Ovary (tissue), 9 donors: ENCODE data around the gene SLC4A2. TPM values are rescaled to one million over a fixed set of nuclear protein-coding genes. Genes with fewer than 3 reads are reported as not detected.

Source experiments
- DNase-seq, 5 donors: peaks; one replicate each; pipeline ENCODE4 v3.0.0-alpha.2; 2019 to 2020
- H3K27ac ChIP-seq, 2 donors: fragments of 200-600 bp; one replicate each; pipeline versions ENCODE4 v1.5.1 to v1.8.0; 2019 to 2022
- H3K27me3 ChIP-seq: fragments of 200-600 bp; one replicate; pipeline ENCODE4 v1.8.0; 2022
- H3K36me3 ChIP-seq: fragments of 200-600 bp; sonication (generic); one replicate; pipeline ENCODE4 v1.5.1; 2019
- H3K4me1 ChIP-seq: one replicate; pipeline ENCODE4 v1.8.1; 2013; ENCODE audit warnings: mild to moderate bottlenecking, moderate library complexity; ENCODE audit not compliant: insufficient read depth
- H3K4me3 ChIP-seq: fragments of 200-600 bp; sonication (generic); one replicate; pipeline ENCODE4 v1.5.1; 2017
- H3K9me3 ChIP-seq, 2 donors: fragments of 200-600 bp in 1 of 2; sonication (generic) in 1 of 2; one replicate each; pipeline versions ENCODE4 v1.5.1 to v1.8.1; 2013 to 2019; ENCODE audit warnings: mild to moderate bottlenecking in 1 of 2, moderate library complexity in 1 of 2
- EP300 ChIP-seq: sonication (generic); formaldehyde crosslinking; IDR thresholded peaks from one replicate; pipeline ENCODE4 v1.6.1; 2017; ENCODE audit warnings: antibody characterized with exemption
- POLR2A ChIP-seq: fragments of 450-650 bp; IDR thresholded peaks from one replicate; pipeline ENCODE4 v1.6.1; 2017; ENCODE audit warnings: antibody characterized with exemption, mild to moderate bottlenecking, moderate library complexity
- WGBS, 3 donors: extraction: QIAGEN DNeasy Blood & Tissue Kit in 1 of 3; methylation state at CpG; one replicate each; pipeline versions ENCODE4 v1.1.5 to v1.1.7; 2013 to 2017; 5-methylcytosine and 5-hydroxymethylcytosine counted together
- intact Hi-C, 4 donors: fragments of 100-400 bp; cut with DNase I; formaldehyde crosslinking; loops; one replicate each; pipeline versions ENCODE4 v1.11.0 to v1.15.1; 2022 to 2023
- polyA plus RNA-seq, 2 donors: library from polyadenylated mRNA; stranded (reverse); fragments of 200-250 nt in 1 of 2; fragments of 350-450 nt in 1 of 2; fragmentation: Illumina TruSeq in 1 of 2; extraction: RNeasy Lipid Tissue Mini Kit (QIAGEN cat#74804) in 1 of 2; gene quantifications; one replicate each; pipeline ENCODE4 v1.2.3, GENCODE V29; 2013 to 2014
- total RNA-seq, 7 donors: library from RNA; depleted of rRNA in 2 of 7; stranded (reverse); fragments of >200 nt in 2 of 7; fragmentation: NEBNext Ultra II Directional in 3 of 7; extraction: Animal tissue kit (Norgen Biotek cat#: 25700) in 3 of 7; gene quantifications; one replicate each; pipeline versions ENCODE4 v1.1.0 to v1.2.4, GENCODE V29; 2016 to 2023
- TF ChIP-seq, protein P1 (sequence below), 3 donors: fragments of 450-650 bp in 2 of 3; fragments of 200-600 bp in 1 of 3; IDR thresholded peaks; one replicate each; pipeline versions ENCODE4 v1.5.1 to v1.8.0; 2016 to 2022; ENCODE audit warnings: antibody characterized with exemption in 3 of 3, mild to moderate bottlenecking in 1 of 3
- donor health status: DM: no; HTN: no; CAD: no; lungs with moderate emphysema.
- donor health status: DM: no; HTN: no; CAD: no.
- donor health status: Bipolar disorder and iron deficiency.
- donor health status: DM: yes; HTN: yes; CAD: no.
- donor health status: DM: no; HTN: no; CAD: no.
- donor health status: DM: yes; HTN: yes; CAD: no.

Gene SLC4A2
- total and polyA plus RNA-seq, 9 donors = 10.5 to 127 (median 94.3) TPM

DNA sequence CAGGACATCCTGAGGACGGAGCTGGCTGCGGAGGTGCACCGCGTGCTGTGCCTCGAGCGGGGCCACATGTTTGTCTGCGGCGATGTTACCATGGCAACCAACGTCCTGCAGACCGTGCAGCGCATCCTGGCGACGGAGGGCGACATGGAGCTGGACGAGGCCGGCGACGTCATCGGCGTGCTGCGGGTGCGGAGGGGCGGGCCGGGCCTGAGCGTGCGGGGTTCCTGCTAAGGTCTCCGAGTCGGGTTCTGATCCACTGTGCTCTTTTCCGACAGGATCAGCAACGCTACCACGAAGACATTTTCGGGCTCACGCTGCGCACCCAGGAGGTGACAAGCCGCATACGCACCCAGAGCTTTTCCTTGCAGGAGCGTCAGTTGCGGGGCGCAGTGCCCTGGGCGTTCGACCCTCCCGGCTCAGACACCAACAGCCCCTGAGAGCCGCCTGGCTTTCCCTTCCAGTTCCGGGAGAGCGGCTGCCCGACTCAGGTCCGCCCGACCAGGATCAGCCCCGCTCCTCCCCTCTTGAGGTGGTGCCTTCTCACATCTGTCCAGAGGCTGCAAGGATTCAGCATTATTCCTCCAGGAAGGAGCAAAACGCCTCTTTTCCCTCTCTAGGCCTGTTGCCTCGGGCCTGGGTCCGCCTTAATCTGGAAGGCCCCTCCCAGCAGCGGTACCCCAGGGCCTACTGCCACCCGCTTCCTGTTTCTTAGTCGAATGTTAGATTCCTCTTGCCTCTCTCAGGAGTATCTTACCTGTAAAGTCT, 45.5 kb upstream of the SLC4A2 start:
- Histone ChIP-seq H3K4me3 (no peak overlapping the region), H3K27ac (no peak overlapping the region), H3K9me3 (no peaks in the 10 kb centered on the region), H3K4me1 (peaks cover 6% of the 10 kb centered on the region), H3K36me3 (no peaks in the 10 kb centered on the region), H3K27me3 (no peaks in the 10 kb centered on the region)
- TF ChIP-seq, protein P1, sequence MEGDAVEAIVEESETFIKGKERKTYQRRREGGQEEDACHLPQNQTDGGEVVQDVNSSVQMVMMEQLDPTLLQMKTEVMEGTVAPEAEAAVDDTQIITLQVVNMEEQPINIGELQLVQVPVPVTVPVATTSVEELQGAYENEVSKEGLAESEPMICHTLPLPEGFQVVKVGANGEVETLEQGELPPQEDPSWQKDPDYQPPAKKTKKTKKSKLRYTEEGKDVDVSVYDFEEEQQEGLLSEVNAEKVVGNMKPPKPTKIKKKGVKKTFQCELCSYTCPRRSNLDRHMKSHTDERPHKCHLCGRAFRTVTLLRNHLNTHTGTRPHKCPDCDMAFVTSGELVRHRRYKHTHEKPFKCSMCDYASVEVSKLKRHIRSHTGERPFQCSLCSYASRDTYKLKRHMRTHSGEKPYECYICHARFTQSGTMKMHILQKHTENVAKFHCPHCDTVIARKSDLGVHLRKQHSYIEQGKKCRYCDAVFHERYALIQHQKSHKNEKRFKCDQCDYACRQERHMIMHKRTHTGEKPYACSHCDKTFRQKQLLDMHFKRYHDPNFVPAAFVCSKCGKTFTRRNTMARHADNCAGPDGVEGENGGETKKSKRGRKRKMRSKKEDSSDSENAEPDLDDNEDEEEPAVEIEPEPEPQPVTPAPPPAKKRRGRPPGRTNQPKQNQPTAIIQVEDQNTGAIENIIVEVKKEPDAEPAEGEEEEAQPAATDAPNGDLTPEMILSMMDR (IDR thresholded peaks at IDR 0.05) = no peak
- TF ChIP-seq EP300 (no peak), POLR2A (no peak)
- 35 to 51% (median 48%) methylated on average over 54 to 55 of the region's 55 CpGs for WGBS, 3 donors
- intact Hi-C loops = loop anchor here in 3 of 4 donors (5.0 to 10.0 kb wide), 2 partner anchors 101 to 117 kb away; no protein-coding TSS in a partner anchor
- DNase-seq = peak in 1 of 5 donors; percentile 44

- peaks cover 6% of the 10 kb centered on the region for H3K4me1 ChIP-seq
- no peaks in the 10 kb centered on the region for H3K27me3 ChIP-seq
- no peak overlapping the region for H3K27ac ChIP-seq
- no peak overlapping the region for H3K4me3 ChIP-seq
- H3K36me3 ChIP-seq = no peaks in the 10 kb centered on the region
- TF ChIP-seq POLR2A (no peak), EP300 (no peak)
- TF ChIP-seq, protein P1 (IDR thresholded peaks at IDR 0.05) = no peak
- H3K9me3 ChIP-seq = no peaks in the 10 kb centered on the region
- no peak for DNase-seq
- intact Hi-C loops = loop anchor here in 3 of 4 donors (5.0 to 10.0 kb wide), 3 partner anchors 53 to 118 kb away; no protein-coding TSS in a partner anchor
- WGBS, 3 donors = 69 to 71% (median 71%) methylated on average over 8 of the region's 8 CpGs
These were observed 44.4 kb upstream of the SLC4A2 start for GRCh38 chr7:151014950-151015349.

GRCh38 chr7:151015967-151016366, 43.4 kb upstream of the SLC4A2 start:
- WGBS, 3 donors = 70 to 85% (median 79%) methylated on average over 5 of the region's 5 CpGs
- Histone ChIP-seq H3K27ac (no peak overlapping the region), H3K4me3 (no peak overlapping the region), H3K9me3 (no peaks in the 10 kb centered on the region), H3K4me1 (peaks cover 6% of the 10 kb centered on the region), H3K27me3 (no peaks in the 10 kb centered on the region), H3K36me3 (no peaks in the 10 kb centered on the region)
- intact Hi-C loops = loop anchor here in 3 of 4 donors (5.0 to 10.0 kb wide), 2 partner anchors 54 to 99 kb away; no protein-coding TSS in a partner anchor
- no peak for DNase-seq
- TF ChIP-seq POLR2A (no peak), EP300 (no peak)
- TF ChIP-seq, protein P1 (IDR thresholded peaks at IDR 0.05) = no peak

DNA sequence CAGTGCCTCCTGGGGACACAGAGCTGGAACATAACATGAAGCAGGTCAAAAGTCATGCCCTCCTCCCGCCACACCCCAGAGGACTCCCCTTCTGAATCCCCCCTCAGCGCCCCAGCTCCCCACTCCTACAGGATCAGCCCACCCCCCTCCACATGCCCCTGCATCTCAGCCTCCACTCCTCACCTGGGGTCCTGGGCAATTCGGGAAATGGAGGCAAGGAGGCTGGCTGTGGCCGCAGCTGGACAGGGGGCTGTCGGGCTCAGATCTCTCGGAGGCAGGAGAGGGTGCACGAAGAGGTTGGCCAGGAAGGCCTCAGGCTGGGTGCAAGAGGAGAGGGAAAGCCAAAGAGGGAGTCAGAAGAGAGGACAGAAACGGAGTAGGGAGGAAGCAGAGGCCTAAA, 42.9 kb upstream of the SLC4A2 start:
- no peaks in the 10 kb centered on the region for H3K36me3 ChIP-seq
- H3K4me1 ChIP-seq = peaks cover 6% of the 10 kb centered on the region
- H3K4me3 ChIP-seq = no peak overlapping the region
- no peak overlapping the region for H3K27ac ChIP-seq
- intact Hi-C loops = loop anchor here in 3 of 4 donors (5.0 to 10.0 kb wide), 2 partner anchors 54 to 98 kb away; no protein-coding TSS in a partner anchor
- H3K9me3 ChIP-seq = no peaks in the 10 kb centered on the region
- H3K27me3 ChIP-seq = no peaks in the 10 kb centered on the region
- 75 to 84% (median 82%) methylated on average over 8 of the region's 8 CpGs for WGBS, 3 donors
- no peak for DNase-seq
- TF ChIP-seq, protein P1 (IDR thresholded peaks at IDR 0.05) = no peak
- TF ChIP-seq POLR2A (no peak), EP300 (no peak)
